K562 (cell line): Measurements from ENCODE around the gene NUMB. TPM values are rescaled to one million over a fixed set of nuclear protein-coding genes. Genes with fewer than 3 reads are reported as not detected.

Experiments
- ATAC-seq: fragments of 200-7000 bp; cut with Tn5 transposase; 3 replicates; pipeline ENCODE4 v1.9.1; 2020; ENCODE audit warnings: moderate library complexity
- BruUV-seq: library from RNA; stranded (reverse); fragments of 400-500 nt; replicated peaks from 2 replicates; lab custom pipeline; 2021; lab: Mats Ljungman, UMichigan
- CTCF ChIA-PET: fragments of 300-600 bp; formaldehyde crosslinking; extraction: SDS; loops from one replicate; lab custom pipeline; 2021; ENCODE audit warnings: low intra/inter-chr PET ratio; lab: Yijun Ruan, JAX
- POLR2A ChIA-PET: fragments of 300-600, 350-650 bp; sonication (Branson Sonifier 250); formaldehyde crosslinking; extraction: SDS; loops from one replicate; lab custom pipeline; 2021; ENCODE audit warnings: antibody characterized with exemption, inconsistent platforms; lab: Yijun Ruan, JAX
- DNase-seq, 4 experiments: peaks; one replicate each; pipeline versions ENCODE4 v3.0.0 to v3.0.0-alpha.2; 2011 to 2018; ENCODE audit warnings: low spot score in 3 of 4, mixed read lengths in 3 of 4; ENCODE audit errors: extremely low read depth in 1 of 4
- FAIRE-seq: peaks from 2 replicates; lab custom pipeline; 2011; peaks lifted over from hg19 to GRCh38; lab: Jason Lieb, UNC
- H2AFZ ChIP-seq: 2 replicates; pipeline ENCODE4 v1.6.0; 2011; ENCODE audit warnings: low read depth, low read length, control low read depth, inconsistent platforms
- H3K27ac ChIP-seq: fragments of 200-600 bp; 3 replicates; pipeline ENCODE4 v1.8.0; 2011; ENCODE audit warnings: low read depth, mild to moderate bottlenecking, control low read depth, inconsistent platforms, low read length, moderate library complexity, mixed read lengths; ENCODE audit errors: extremely low read depth
- H3K27me3 ChIP-seq, 2 experiments: fragments of 300-600 bp in 1 of 2; 2 replicates in 1 of 2; 3 replicates in 1 of 2; pipeline versions ENCODE4 v1.6.0 to v1.8.0; 2011; ENCODE audit warnings: inconsistent platforms in 2 of 2, low read length in 2 of 2, mild to moderate bottlenecking in 1 of 2, mixed read lengths in 1 of 2, moderate library complexity in 1 of 2; ENCODE audit not compliant: control insufficient read depth in 2 of 2, insufficient read depth in 2 of 2
- H3K36me3 ChIP-seq: fragments of 300-600 bp; 3 replicates; pipeline ENCODE4 v1.8.0; 2011; ENCODE audit warnings: mild to moderate bottlenecking, low read length, inconsistent platforms; ENCODE audit not compliant: control insufficient read depth, insufficient read depth
- H3K4me1 ChIP-seq, 2 experiments: fragments of 200-600 bp in 1 of 2; replicated peaks in 1 of 2; 2 replicates in 1 of 2; 3 replicates in 1 of 2; pipeline versions ENCODE4 v1.5.1 to v1.8.0; 2011; ENCODE audit warnings: inconsistent platforms in 2 of 2, low read length in 2 of 2, mild to moderate bottlenecking in 1 of 2, mixed read lengths in 1 of 2, moderate library complexity in 1 of 2; ENCODE audit not compliant: control insufficient read depth in 2 of 2, insufficient read depth in 2 of 2
- H3K4me2 ChIP-seq: 2 replicates; pipeline ENCODE4 v1.6.1; 2011; ENCODE audit warnings: low read length, control low read depth, inconsistent platforms, mixed read lengths; ENCODE audit not compliant: insufficient read depth
- H3K4me3 ChIP-seq: fragments of 200-600 bp; sonication (generic), shearing (Covaris generic); 2 replicates; pipeline ENCODE4 v1.5.1; 2016; ENCODE audit warnings: control low read depth, inconsistent platforms
- H3K79me2 ChIP-seq: fragments of 200-600 bp; 3 replicates; pipeline ENCODE4 v1.8.0; 2011; ENCODE audit warnings: low read length, inconsistent platforms; ENCODE audit not compliant: control insufficient read depth, insufficient read depth
- H3K9ac ChIP-seq, 2 experiments: 2 replicates each; pipeline versions ENCODE4 v1.6.0 to v1.6.1; 2011; ENCODE audit warnings: low read depth in 2 of 2, low read length in 2 of 2, control low read depth in 1 of 2, inconsistent platforms in 1 of 2, mild to moderate bottlenecking in 1 of 2, mixed read lengths in 1 of 2; ENCODE audit not compliant: insufficient read depth in 1 of 2
- H3K9me1 ChIP-seq: one replicate; pipeline ENCODE4 v1.6.0; 2011; ENCODE audit warnings: inconsistent platforms, mild to moderate bottlenecking, low read length, moderate library complexity; ENCODE audit not compliant: control insufficient read depth, insufficient read depth
- H3K9me3 ChIP-seq: replicated peaks from 2 replicates; pipeline ENCODE4 v1.5.1; 2011; ENCODE audit warnings: low read depth, low read length, inconsistent platforms; ENCODE audit not compliant: control insufficient read depth, insufficient read depth
- H4K20me1 ChIP-seq: replicated peaks from 2 replicates; pipeline ENCODE4 v1.6.1; 2011; ENCODE audit warnings: low read length, inconsistent platforms, mixed read lengths; ENCODE audit not compliant: control insufficient read depth, insufficient read depth
- BDP1 ChIP-seq: IDR thresholded peaks from 3 replicates; pipeline ENCODE4 v1.6.1; 2011; ENCODE audit not compliant: insufficient read length, insufficient read depth
- BMI1 ChIP-seq: fragments of 150-350 bp; IDR thresholded peaks from 2 replicates; pipeline ENCODE4 v1.6.1; 2014; ENCODE audit warnings: low read length
- BRD9 ChIP-seq: fragments of 450-650 bp; IDR thresholded peaks from 2 replicates; pipeline ENCODE4 v1.6.1; 2018; ENCODE audit warnings: low read depth; ENCODE audit not compliant: partially characterized antibody
- CCAR2 ChIP-seq: fragments of 200-400 bp; formaldehyde crosslinking; IDR thresholded peaks from 2 replicates; pipeline ENCODE4 v1.6.1; 2017; ENCODE audit warnings: mild to moderate bottlenecking, low read depth, low read length
- CHD2 ChIP-seq: IDR thresholded peaks from 2 replicates; pipeline ENCODE4 v1.6.1; 2011; ENCODE audit warnings: low read depth, low read length
- HMG20A ChIP-seq: fragments of 450-650 bp; formaldehyde crosslinking; conservative IDR thresholded peaks from 2 replicates; pipeline ENCODE4 v1.4.0; 2020; ENCODE audit warnings: mild to moderate bottlenecking, mixed read lengths
- KLF10 ChIP-seq: fragments of 250-450 bp; sonication (Bioruptor Pico); IDR thresholded peaks from 2 replicates; pipeline ENCODE4 v1.6.1; 2021; ENCODE audit warnings: matching md5 sums
- MBD2 ChIP-seq: sonication (generic); IDR thresholded peaks from 2 replicates; pipeline ENCODE4 v1.6.1; 2016; ENCODE audit warnings: low read depth, borderline replicate concordance
- NR2C2 ChIP-seq, 2 experiments: fragments of 200-800 bp in 1 of 2; sonication (Bioruptor generic) in 1 of 2; sonication (generic) in 1 of 2; formaldehyde crosslinking in 1 of 2; IDR thresholded peaks; 2 replicates each; pipeline versions ENCODE4 v1.6.1 to v1.8.0; 2016 to 2022; ENCODE audit warnings: mild to moderate bottlenecking in 1 of 2, missing compliant biosample characterization in 1 of 2, missing genetic modification characterization in 1 of 2, missing genetic modification reagents in 1 of 2
- POLR2A ChIP-seq: fragments of 450-650 bp; conservative IDR thresholded peaks from 2 replicates; pipeline ENCODE4 v1.6.1; 2016
- RFX5 ChIP-seq: IDR thresholded peaks from 2 replicates; pipeline ENCODE4 v1.6.1; 2011; ENCODE audit warnings: low read depth, mild to moderate bottlenecking, improper control_type of control experiment, low read length
- TARDBP ChIP-seq: fragments of 450-650 bp; IDR thresholded peaks from 2 replicates; pipeline ENCODE4 v1.6.1; 2016
- TRIM28 ChIP-seq: fragments of 450-650 bp; IDR thresholded peaks from 2 replicates; pipeline ENCODE4 v1.6.1; 2017
- ZNF3 ChIP-seq: fragments of 250-450 bp; sonication (Bioruptor Pico); IDR thresholded peaks from 2 replicates; pipeline ENCODE4 v1.5.0; 2021; ENCODE audit warnings: mild to moderate bottlenecking, moderate library complexity
- ZNF436 ChIP-seq: fragments of 250-450, 450-650 bp; sonication (Bioruptor Pico); formaldehyde crosslinking; IDR thresholded peaks from 2 replicates; pipeline ENCODE4 v1.7.0; 2020; ENCODE audit warnings: mild to moderate bottlenecking
- ZNF57 ChIP-seq: fragments of 450-650 bp; formaldehyde crosslinking; IDR thresholded peaks from 2 replicates; pipeline ENCODE4 v1.4.0; 2020; ENCODE audit warnings: mild to moderate bottlenecking, moderate library complexity
- WGBS: fragments of 100-300 bp; shearing (Covaris generic); methylation state at CpG from one replicate; pipeline ENCODE4 v1.1.6; 2016; ENCODE audit warnings: low coverage, mixed read lengths; ENCODE audit not compliant: insufficient coverage; ENCODE audit errors: missing lambda C conversion rate; 5-methylcytosine and 5-hydroxymethylcytosine counted together
- in situ Hi-C: fragments of 300-500 bp; cut with MboI; formaldehyde crosslinking; loops from 4 replicates; pipeline ENCODE4 v1.15.0; 2018; ENCODE audit warnings: inconsistent platforms, mixed read lengths
- intact Hi-C: fragments of 100-400 bp; cut with micrococcal nuclease; formaldehyde crosslinking; loops from 2 replicates; pipeline ENCODE4 v1.14.2; 2022
- polyA plus RNA-seq, 8 experiments: library from polyadenylated mRNA; depleted of rRNA in 4 of 8; stranded (reverse) in 5 of 8; unstranded in 3 of 8; fragments of >200 nt; fragmentation: Nextera tagmentation in 2 of 8; fragmentation: Illumina TruSeq in 1 of 8; extraction: Ambion mirVana in 2 of 8; extraction: Trizol in 1 of 8; gene quantifications; 2 replicates each; pipeline versions ENCODE4 v1.2.1 to v1.2.3, GENCODE V29; 2011 to 2014; ENCODE audit warnings: inconsistent platforms in 1 of 8, missing spikeins in 1 of 8
- total RNA-seq, 7 experiments: library from RNA; depleted of rRNA in 6 of 7; stranded (reverse); fragments of >200 nt in 6 of 7; fragmentation: Illumina TruSeq in 2 of 7; extraction: Trizol in 2 of 7; gene quantifications; 2 replicates each; pipeline versions ENCODE4 v1.2.1 to v1.2.3, GENCODE V29; 2011 to 2021; ENCODE audit warnings: low replicate concordance in 1 of 7
- TF ChIP-seq, protein P1 (sequence below): IDR thresholded peaks from 2 replicates; pipeline ENCODE4 v1.6.1; 2011; ENCODE audit warnings: borderline replicate concordance, low read depth, mild to moderate bottlenecking, moderate library complexity, low read length; ENCODE audit not compliant: insufficient read depth, poor library complexity, severe bottlenecking

The NUMB gene
- total and polyA plus RNA-seq, 9 of the 15 experiments (the other 6 are each of a cell fraction or from before 2014, with no cell fraction given): 13.5 to 54.0 (median 32.3) TPM

DNA sequence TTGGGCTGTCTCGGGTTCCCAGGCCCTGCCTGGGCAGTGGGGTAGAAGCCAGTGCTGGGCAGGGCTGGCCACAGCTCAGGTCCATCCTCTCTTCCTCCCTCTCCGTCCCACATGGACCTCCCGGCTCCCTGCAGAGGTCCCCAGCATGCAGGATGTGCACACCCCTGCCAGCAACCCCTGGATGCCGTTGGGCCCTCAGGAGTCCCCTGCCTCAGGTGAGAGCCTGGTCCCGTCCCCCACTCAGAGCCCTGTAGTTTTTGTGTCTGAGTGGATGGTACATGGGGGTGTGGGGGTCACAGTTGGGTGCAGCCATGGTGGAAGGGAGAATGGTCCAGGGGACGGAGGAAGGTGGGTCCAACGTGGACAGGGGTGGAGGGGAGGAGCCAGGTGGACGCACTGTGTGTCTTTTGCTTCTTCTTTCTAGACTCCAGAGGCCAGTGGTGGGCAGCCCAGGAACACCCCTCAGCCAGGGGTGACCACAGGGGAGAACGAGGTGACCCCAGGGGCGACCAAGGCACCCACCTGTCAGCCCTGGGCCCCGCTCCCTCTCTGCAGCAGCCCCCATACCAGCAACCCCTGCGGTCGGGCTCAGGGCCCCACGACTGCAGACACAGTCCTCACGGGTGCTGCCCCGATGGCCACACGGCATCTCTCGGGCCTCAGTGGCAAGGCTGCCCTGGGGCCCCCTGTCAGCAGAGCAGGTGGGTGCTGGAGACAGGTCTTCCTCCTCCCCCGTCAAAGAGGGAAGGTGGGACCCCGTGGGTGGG is 199.3 kb downstream of the NUMB start:
- ChIA-PET POLR2A (interaction anchor here (0.6 kb wide), 1 partner anchor 202 kb away, joined by 3 read pairs; no protein-coding TSS in a partner anchor), CTCF (no interaction called here)
- Histone ChIP-seq H3K27me3 (no peaks in the 10 kb centered on the region), H3K9ac (no peak overlapping the region), H3K36me3 (no peaks in the 10 kb centered on the region), H3K4me3 (no peak overlapping the region), H3K27ac (no peak overlapping the region), H3K79me2 (no peaks in the 10 kb centered on the region), H3K4me1 (peaks cover 0 to 17% of the 10 kb centered on the region in 2 experiments; a peak in 2 of 5 replicates), H3K9me1 (no peaks in the 10 kb centered on the region), H4K20me1 (no peaks in the 10 kb centered on the region), H2AFZ (no peak overlapping the region), H3K9me3 (no peaks in the 10 kb centered on the region), H3K4me2 (no peak overlapping the region)
- FAIRE-seq (no peak), ATAC-seq (no peak), DNase-seq (no peak)
- 36% methylated on average over 9 of the region's 20 CpGs for WGBS
- BruUV-seq: no TSS peak
- intact Hi-C loops (no loop called here), in situ Hi-C loops (no loop called here)
- TF ChIP-seq POLR2A (no peak), TARDBP (no peak), NR2C2 (CRISPR knock-in tag; IDR thresholded peaks at IDR 0.05) (no peak), NR2C2 (tag; IDR thresholded peaks at IDR 0.05) (no peak)

DNA sequence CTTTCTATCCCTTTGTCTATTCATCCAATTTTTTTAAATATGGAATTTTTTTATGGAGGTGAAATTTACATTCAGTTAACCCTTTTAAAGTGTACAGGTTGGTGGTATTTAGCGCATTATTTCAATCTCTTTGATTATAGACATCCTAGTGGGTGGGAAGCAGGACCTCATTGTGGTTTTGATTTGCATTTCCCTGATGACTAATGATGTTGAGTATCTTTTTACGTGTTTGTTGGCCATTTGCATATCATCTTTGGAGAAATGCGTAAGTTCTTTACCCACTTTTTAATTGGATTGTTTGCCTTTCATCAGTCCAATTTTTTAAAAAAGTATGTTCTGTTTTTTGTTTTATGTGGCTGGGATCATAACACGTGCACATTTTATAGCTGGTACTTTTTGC is 200.3 kb downstream of the NUMB start:
- Histone ChIP-seq H3K27me3 (no peaks in the 10 kb centered on the region), H3K4me1 (peaks cover 0 to 18% of the 10 kb centered on the region in 2 experiments; a peak in 2 of 5 replicates), H3K9ac (no peak overlapping the region), H3K36me3 (no peaks in the 10 kb centered on the region), H3K4me3 (no peak overlapping the region), H3K9me3 (no peaks in the 10 kb centered on the region), H2AFZ (no peak overlapping the region), H3K9me1 (no peaks in the 10 kb centered on the region), H3K79me2 (no peaks in the 10 kb centered on the region), H3K4me2 (no peak overlapping the region), H3K27ac (no peak overlapping the region), H4K20me1 (no peaks in the 10 kb centered on the region)
- in situ Hi-C loops (no loop called here), intact Hi-C loops (no loop called here)
- ATAC-seq (no peak), FAIRE-seq (no peak), DNase-seq (no peak)
- ChIA-PET CTCF (no interaction called here), POLR2A (no interaction called here)
- WGBS: 45% methylated on average over 4 of the region's 4 CpGs
- BruUV-seq: no TSS peak
- TF ChIP-seq CHD2: no peak
- TF ChIP-seq CCAR2: no peak
- TF ChIP-seq ZNF436 (CRISPR knock-in tag): no peak
- no peak for TF ChIP-seq TRIM28
- TF ChIP-seq MBD2: no peak
- TF ChIP-seq BMI1: no peak
- no peak for TF ChIP-seq BDP1
- TF ChIP-seq ZNF57 (CRISPR knock-in tag): no peak
- no peak for TF ChIP-seq RFX5
- TF ChIP-seq HMG20A: no peak
- TF ChIP-seq KLF10 (CRISPR knock-in tag): no peak
- no peak for TF ChIP-seq ZNF3 (CRISPR knock-in tag)
- TF ChIP-seq, protein P1, sequence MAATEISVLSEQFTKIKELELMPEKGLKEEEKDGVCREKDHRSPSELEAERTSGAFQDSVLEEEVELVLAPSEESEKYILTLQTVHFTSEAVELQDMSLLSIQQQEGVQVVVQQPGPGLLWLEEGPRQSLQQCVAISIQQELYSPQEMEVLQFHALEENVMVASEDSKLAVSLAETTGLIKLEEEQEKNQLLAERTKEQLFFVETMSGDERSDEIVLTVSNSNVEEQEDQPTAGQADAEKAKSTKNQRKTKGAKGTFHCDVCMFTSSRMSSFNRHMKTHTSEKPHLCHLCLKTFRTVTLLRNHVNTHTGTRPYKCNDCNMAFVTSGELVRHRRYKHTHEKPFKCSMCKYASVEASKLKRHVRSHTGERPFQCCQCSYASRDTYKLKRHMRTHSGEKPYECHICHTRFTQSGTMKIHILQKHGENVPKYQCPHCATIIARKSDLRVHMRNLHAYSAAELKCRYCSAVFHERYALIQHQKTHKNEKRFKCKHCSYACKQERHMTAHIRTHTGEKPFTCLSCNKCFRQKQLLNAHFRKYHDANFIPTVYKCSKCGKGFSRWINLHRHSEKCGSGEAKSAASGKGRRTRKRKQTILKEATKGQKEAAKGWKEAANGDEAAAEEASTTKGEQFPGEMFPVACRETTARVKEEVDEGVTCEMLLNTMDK: no peak
- TF ChIP-seq BRD9: no peak
